Dermis blood vessel endothelial cell (primary cell): ENCODE data around the gene FOXD2. TPM values are rescaled to one million over a fixed set of nuclear protein-coding genes. Genes with fewer than 3 reads are reported as not detected.

Experiments
- DNase-seq: peaks from one replicate; pipeline ENCODE4 v3.0.0; 2010
- total RNA-seq: library from RNA; depleted of rRNA; stranded (reverse); fragments of >200 nt; gene quantifications from 2 replicates; pipeline ENCODE4 v1.2.3, GENCODE V29; 2014

Gene FOXD2
- total RNA-seq, 1 donor from 2014 or later: under 0.01 TPM

DNA sequence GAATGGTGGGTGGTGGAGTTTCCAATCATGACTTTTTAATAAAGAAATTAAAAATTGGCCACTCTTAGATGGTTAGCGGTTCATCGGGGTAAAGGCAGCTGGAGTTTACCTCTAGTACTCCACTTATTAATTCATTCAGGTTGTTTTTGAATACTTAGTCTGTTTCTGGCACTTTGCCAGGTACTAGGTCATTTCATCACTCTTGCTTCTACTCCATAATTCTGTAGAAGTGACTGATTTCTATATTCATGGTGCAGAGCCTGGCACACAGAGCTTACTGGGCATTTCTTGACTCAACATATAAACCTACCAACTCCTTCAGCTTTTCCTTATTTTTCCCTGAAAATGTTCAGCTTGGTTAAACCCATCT lies 31.5 kb downstream of the FOXD2 start:
- DNase-seq: no peak

DNA sequence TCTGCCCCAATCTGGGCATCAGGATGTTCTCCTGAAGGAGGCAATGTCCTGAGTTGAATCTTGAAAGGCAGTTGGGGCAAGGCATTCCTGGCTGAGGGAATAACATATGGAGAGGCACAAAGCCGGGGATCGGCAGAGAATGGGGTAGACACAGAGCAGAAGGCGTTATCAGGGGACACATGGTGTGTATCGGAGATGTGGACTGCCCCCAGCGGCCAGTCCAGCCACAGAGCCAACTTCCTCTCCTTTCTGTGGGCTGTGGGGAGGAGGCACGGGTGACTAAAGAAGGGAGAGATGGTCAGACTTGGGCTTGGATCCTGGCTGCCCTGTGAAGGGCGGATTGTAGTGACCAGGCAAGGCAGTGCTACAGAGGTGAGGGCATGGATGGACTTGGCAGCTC lies 32.1 kb downstream of the FOXD2 start:
- no peak for DNase-seq

DNA sequence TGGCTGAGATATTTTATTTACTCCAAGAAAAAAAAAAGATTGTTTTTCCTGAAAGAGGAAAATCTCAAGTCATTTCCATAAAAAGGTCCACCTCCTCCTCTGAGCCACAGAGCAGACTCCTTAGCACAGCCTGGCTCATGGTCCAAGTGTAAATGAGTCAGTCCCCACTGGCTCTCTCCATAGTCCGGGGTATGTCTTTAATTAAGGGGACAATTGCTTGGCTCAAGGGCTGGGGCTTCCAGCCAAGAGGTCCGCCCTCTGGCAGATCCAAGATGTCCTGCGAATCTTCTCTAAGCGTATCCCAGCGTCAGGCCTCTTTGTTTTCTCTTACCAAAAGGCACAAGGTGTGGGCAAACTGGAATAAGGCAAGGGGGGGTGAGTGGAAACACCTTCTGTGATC lies 33.3 kb downstream of the FOXD2 start:
- no peak for DNase-seq

DNA sequence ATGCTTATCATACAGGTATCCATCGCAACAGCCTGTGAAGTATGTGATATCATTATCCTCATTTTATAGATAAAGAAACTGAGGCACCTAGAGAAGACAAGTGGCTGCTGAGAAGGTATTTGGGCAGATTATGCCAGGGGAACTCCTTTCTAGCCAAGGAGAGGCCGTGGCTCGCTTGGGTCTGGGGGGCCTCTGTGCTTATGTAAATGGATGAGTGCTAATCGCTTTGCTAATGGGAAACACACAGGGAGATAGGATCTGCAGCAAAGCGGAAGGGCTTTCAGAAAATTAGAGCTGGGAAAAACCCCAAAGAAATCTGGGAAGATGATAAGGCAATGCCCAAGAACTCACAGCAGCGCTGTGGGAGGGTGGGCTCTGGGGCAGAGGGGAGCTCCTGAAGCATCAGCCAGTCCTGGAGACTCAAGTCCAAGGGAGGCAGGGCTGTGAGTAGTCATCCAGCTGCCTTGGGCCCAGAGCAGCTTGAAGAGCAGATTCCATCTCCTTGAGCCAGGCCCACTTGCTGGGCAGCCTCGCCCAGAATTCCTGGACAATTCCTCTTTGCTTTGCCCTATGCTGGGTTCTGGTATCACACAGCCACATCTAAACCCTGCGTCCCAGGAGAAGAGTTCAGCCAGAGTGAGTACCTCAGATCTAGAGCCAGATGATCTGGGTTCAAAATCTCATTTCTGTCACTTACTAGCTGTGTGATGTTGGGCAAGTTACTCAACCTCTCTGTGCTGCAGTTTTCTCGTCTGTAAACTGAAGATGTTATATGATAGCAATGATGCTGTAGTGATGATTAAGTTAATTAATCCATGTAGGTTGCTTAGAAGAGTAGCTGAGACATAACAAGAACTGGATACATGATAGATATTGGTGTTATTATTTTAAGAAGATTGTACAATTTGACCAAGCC lies 36.7 kb downstream of the FOXD2 start:
- DNase-seq: no peak

DNA sequence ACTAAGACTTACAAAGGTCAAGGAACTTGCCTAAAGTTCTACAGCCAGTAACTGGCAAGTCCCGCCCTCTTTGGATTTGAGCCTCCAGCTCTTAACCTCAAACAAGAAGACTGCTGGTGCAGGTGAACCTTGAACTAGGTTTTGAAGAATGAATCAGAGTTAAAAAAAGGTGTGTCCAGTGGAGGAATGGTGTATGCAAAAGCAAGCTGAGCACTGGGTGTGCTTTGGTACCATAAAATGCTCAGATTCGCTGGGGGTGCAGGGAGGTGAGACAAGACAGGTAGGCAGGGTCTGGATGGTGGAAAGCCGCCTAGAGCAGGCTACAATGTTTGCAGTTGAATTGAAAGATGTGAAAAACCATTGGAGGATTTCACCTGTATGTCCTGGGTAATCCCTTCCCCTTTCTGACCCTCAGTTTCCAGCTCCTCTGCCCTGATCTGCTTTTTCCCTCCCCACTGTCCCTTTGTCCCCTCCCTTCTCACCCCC lies 39.8 kb downstream of the FOXD2 start:
- DNase-seq: no peak

DNA sequence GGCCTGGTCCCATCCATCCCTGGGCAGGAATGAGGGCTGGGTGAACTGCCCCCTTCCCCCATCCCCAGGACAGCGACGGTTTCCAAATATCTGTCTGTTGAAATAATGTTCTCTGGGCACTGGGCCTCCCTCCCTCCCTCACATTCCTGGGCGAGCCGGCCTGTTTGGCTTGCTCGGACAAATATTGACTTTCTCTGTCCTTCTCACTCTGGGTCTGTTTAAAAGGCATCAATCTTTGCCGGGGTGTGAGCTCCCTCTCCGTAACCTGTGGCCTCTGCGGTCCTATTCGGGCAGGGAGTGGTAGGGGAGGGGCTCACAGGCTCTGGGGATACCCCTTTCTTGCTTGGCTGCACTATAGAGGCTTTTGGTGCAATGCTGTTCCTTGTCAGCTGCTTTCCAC lies 40.2 kb downstream of the FOXD2 start:
- no peak for DNase-seq

DNA sequence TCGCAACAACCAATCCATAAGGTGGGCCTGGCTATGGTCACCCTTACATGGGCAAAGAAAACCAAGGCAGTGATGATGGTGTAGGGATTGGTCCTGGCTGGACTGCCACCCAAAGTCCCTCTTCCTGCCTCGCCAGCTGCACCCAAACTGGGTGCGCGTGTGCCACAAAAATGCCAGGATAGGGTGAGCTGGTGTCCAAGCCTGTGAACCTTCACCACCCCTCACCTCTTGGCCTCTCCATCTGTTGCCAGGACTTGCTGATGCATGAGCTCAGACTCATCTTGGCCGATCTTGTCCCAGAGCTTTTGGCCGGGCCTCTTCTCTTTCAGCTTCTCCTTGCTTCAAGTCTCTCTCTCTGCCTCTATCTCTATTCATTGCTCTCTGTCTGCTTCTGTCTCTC lies 41.8 kb downstream of the FOXD2 start:
- no peak for DNase-seq

DNA sequence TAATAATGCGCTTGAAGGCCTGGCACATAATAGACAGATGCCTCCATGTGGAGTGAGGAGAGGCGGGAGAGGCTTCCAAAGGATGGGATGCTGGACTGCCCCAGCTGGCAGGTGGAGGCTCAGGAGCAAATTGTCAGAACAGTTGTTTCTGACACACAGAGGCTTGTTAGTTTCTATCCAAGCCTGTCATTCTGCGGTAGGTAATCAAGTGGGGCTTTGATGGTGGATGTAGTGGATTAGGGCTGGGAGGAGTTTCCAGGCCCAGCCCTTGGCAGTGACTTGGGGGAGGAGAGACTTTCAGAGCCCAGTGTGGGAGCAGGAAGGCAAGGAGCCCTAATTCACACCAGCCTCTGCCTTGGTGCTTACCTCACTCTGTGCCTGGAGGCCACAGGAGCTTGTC lies 44.1 kb downstream of the FOXD2 start:
- DNase-seq: no peak

DNA sequence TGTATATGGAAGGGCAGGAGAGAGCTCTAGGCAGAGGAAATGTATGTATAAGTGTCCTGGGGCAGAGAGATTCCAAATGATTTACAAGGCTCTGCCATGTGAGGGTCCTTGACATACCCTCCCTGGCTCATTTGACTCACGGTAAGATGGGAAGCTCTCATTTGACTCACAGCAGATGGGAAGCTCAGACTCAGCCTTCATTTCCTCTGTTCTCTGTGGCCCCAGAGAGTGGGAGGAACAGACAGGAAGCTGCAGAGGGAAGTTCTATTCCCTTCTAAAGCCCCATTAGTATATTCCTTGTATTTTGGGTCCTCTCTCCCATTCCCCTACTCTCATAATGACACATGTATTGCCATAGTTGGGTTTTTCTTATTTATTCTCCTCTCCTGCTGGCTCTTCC lies 44.9 kb downstream of the FOXD2 start:
- DNase-seq: peak; percentile 15

DNA sequence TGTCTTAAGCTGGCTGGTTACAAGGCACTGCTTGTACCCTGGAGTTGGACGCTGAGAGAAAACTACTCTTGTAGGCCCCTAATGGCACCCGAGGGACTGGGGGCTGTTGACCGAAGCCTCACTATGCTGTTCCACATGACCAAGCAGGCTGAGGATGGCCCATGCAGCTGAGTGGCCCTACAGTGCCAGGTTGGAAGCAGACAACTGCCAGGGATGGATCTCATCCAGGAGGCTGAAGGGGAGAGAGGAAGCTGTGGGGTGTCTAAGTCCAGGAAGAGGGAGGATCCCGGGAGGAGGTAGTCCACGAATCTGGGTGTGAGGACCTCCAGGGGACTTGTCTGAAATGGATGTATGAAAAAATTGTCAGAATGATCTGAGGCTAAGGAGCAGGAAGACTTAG lies 45.8 kb downstream of the FOXD2 start:
- DNase-seq: no peak

DNA sequence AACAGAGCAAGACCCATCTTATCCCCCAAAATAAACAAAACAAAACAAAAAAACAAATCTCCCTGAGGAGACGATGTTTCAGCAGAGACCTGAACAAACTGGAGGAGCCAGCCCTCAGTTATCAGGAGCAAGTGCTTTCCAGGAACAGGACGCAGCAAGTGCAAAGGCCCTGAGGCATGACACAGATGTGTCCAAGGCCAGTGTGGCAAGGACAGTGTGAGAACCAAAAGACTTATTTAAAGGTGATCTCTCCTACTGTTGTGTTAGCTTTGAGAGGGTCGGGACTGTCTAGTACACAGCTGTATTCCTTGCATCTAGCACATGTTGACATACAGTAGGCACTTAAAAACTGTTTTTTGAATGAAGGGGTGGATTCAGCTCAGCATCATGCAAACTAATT lies 48.0 kb downstream of the FOXD2 start:
- no peak for DNase-seq

DNA sequence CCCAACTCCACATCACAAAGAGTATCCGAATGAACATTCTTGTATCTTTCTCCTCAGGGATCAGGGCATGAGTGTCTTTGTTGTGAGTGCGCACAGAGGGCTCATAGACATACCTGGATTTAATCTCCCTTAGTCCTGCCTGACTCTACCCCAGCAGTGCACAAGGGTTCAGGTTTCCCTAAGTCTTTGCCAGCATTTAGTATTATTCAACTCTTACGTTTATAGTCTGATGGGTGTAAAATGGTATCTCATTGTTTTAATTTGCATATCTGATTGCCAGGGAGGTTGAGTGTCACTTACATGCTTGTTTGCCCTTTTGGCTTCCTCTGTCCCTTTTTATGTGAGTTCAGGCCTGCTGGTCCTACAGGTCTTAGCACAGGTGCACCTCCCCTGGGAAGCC lies 49.5 kb downstream of the FOXD2 start:
- no peak for DNase-seq

DNA sequence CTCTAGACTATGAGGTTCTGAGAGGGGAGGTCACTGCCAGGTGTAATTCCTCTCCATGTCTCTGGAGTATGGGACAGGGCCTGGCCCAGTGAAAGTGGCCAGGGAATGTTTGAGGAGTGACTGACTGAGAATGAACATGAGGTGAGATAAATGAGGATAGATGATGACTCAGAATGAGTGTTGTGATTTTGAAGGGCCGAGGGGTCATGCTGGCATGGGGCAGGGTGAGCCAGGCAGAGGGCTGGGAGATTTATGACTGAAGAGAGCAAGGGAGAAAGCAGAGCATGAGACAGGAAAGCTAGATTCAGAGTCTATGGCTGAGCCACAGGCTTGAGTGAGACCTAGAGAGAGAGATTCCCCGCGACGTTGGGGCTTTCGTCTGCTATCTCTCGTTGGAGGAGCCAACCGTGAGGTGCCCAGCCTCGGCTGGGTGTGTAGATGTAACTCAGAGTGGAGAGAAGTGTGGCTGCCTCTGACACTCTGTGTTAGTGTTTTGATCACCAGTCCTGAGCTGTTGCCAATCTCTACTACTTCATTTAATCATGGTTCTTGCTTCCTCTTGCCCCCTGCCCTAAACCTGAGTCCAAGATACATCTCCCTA lies 50.1 kb downstream of the FOXD2 start:
- DNase-seq: no peak

Other genes with a start within 250 kb of the FOXD2 start
- gene PDZK1IP1, start 248.0 kb upstream of the FOXD2 start, total RNA-seq: 0.42 and 1.0 TPM in 2 replicates
- gene TAL1, start 205.8 kb upstream of the FOXD2 start, total RNA-seq: 61.1 and 84.5 TPM in 2 replicates
- gene STIL, start 123.9 kb upstream of the FOXD2 start, total RNA-seq: 6.1 and 18.1 TPM in 2 replicates
- 112 and 130 TPM in 2 replicates for gene CMPK1, start 104.3 kb upstream of the FOXD2 start, total RNA-seq
- gene FOXE3, start 21.8 kb upstream of the FOXD2 start, total RNA-seq: not detected in 2 replicates